CMK (cell line): ENCODE measurements around the gene GDI1.
A peak's percentile ranks its signal among the peaks of the same experiment; 100 is the strongest.

Source experiments
- DNase-seq: peaks from one replicate; pipeline ENCODE4 v3.0.0-alpha.2; 2010; ENCODE audit warnings: low read depth

Gene GDI1

GRCh38 chrX:154462396-154462795, 25.4 kb downstream of the GDI1 start:
- no peak for DNase-seq

GRCh38 chrX:154463611-154464220, 26.8 kb downstream of the GDI1 start:
- DNase-seq: no peak

DNA sequence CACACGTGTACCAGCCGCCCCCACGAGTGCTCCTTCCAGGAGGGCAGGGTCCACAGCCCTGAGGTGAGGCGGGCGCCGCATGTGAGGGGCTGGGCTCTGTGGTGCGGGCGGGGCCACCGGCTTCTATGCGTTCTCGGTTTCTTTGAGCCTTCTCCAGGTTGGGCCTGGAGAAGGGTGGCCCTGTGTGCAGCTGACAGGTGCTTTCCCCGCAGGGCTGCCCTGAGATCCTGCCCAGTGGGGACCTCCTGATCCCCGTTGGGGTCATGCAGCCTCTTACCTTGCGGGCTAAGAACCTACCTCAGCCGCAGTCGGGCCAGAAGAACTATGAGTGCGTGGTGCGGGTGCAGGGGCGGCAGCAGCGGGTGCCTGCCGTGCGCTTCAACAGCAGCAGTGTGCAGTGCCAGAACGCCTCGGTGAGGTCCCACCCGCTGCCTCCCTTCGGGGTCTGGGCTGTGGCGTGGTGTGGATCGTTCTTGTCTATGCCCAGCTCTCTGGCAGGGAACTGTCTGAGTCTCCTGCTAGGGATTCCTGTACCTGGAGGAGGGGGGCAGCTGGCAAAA, 27.9 kb downstream of the GDI1 start:
- DNase-seq: no peak

GRCh38 chrX:154465601-154466000, 28.6 kb downstream of the GDI1 start:
- no peak for DNase-seq

DNA sequence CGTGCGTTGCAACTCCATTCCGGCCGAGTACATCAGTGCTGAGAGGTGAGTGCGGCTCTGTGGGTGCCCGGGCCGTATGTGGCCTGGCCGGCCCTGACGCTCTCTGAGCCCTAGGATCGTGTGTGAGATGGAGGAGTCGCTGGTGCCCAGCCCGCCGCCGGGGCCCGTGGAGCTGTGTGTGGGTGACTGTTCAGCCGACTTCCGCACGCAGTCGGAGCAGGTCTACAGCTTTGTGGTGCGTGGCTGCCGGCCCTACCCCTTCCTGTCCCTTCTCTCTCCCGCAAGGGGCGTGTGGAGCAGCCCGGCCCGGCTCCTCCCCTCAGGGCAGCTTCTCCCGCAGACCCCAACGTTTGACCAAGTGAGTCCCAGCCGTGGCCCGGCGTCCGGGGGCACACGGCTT, 29.1 kb downstream of the GDI1 start:
- no peak for DNase-seq

- no peak for DNase-seq
Measured at GRCh38 chrX:154466907-154467306, 30.0 kb downstream of the GDI1 start.

DNA sequence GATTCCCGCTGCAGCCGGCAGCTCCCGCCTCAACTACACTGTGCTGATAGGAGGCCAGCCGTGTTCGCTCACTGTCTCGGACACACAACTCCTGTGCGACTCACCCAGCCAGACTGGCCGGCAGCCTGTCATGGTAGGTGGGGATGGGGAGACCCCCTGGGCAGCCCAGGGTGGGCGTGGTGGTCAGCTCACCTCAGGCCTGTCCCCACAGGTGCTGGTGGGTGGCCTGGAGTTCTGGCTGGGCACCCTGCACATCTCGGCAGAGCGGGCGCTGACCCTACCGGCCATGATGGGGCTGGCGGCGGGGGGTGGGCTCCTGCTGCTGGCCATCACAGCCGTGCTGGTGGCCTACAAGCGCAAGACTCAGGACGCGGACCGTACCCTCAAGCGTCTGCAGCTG, 30.6 kb downstream of the GDI1 start:
- DNase-seq: no peak

GRCh38 chrX:154468217-154468616, 31.3 kb downstream of the GDI1 start:
- DNase-seq: no peak

DNA sequence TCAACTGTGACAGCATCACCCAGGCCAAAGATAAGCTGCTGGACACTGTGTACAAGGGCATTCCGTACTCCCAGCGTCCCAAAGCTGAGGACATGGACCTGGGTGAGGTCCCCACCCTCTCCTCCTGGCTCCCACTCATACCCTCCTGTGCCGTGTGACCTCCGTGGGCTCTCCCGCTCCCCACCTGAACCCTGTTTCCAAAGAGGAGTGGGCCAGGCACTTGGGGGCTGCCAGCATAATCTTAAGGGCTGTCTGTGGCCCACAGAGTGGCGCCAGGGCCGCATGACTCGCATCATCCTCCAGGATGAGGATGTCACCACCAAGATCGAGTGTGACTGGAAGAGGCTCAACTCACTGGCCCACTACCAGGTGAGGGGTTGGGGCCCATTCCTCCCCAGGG, 32.2 kb downstream of the GDI1 start:
- DNase-seq: no peak

DNA sequence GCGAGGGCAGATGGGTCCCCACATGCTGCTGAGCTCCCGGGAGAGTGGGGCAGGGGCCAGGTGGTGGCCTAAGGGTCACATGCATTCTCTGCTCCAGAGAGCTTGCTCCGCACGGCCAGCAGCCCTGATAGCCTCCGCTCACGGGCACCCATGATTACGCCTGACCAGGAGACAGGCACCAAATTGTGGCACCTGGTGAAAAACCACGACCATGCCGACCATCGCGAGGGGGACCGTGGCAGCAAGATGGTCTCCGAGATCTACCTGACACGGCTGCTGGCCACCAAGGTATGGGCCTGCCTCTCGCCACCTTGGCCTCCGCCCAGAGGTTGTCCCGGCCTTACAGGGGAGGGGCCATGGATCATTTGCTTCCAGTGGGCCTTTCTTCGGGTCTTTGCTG, 32.9 kb downstream of the GDI1 start:
- DNase-seq: no peak

DNA sequence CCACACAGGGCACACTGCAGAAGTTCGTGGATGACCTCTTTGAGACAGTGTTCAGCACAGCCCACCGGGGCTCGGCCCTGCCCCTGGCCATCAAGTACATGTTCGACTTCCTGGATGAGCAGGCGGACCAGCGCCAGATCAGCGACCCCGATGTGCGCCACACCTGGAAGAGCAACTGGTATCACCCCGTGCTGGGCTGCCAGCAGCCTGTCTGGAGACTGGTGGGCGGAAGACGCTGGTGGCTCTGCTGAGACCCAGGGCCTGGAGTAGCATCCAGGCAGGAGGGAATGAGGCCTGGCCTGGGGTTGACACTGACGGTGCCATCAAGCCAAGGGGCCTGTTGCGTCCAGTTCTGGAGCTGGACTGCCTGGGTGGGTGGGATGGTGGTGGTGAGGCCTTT, 33.5 kb downstream of the GDI1 start:
- no peak for DNase-seq

- DNase-seq: no peak
Measured at GRCh38 chrX:154470914-154471568, 34.1 kb downstream of the GDI1 start.

DNA sequence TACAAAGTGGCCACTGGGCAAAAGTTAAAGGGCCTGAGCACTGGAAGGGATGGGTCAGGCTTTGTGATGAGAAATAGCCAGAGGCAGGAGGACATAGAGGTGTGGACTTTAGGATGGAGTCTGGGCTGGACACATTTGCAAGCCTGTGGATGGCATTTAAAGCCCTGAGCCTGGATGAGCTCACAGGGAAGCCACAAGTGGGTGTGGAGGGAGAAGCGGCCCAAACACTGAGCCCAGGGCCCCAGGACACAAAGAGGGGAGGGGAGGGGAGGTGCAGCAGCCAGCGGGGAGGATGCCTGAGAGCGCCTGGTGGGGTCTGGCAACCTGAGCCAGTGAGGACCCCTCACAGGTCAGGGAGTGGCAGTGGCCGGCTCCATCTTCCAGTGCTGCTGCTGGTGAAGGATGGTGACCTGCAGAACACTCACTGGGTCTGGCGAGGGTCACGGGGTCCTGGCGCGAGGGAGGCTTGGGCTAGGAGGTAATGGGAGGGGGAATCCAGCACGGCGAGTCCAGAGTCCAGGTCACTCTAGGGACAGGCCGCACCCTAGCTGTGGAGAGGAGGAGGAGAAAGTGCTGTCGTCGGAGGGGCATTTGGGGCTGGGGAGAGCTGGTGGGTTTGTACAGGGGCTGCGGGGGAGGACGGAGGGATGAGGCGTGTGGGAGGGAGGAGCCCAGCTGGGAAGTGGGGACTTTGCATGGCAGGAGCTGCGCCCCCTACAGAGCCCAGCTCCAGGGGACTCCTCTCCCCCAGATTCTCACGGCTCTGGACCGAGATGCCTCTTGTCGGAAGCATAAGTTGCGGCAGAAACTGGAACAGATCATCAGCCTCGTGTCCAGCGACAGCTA, 35.1 kb downstream of the GDI1 start:
- DNase-seq: no peak

- no peak for DNase-seq
Measured at GRCh38 chrX:154472685-154473632, 36.0 kb downstream of the GDI1 start.

GRCh38 chrX:154473683-154474082, 36.7 kb downstream of the GDI1 start:
- DNase-seq: no peak

- no peak for DNase-seq
Measured at GRCh38 chrX:154476821-154477220, 39.9 kb downstream of the GDI1 start.

DNA sequence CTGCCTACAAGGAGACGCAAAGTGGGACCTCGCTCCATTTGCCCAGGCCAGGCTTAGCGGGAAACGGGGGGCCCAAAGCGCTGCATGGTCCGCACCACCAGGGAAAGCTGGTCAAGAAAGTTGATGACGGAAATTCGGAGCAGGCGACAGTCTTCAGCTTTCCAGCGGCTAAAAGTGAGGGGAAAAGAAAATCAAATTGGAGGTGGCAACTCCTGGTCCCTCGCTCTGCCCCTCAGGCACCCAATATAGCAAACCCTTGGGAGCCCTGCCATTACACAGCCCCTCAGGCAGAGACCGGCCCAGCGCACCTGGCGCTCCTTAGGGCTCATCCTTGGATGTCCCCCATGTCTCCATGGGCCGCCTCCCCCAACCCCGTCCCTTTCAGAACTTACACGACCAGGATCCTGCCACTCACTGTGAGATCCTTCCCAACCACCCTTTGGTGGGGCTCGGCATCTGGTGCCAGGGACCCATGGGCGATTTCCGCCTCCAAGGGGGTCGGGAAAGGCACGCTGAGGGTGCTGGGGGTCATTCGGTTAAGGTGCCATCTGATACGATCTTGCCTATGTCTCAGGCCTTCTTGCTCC, 41.0 kb downstream of the GDI1 start:
- DNase-seq: no peak

DNA sequence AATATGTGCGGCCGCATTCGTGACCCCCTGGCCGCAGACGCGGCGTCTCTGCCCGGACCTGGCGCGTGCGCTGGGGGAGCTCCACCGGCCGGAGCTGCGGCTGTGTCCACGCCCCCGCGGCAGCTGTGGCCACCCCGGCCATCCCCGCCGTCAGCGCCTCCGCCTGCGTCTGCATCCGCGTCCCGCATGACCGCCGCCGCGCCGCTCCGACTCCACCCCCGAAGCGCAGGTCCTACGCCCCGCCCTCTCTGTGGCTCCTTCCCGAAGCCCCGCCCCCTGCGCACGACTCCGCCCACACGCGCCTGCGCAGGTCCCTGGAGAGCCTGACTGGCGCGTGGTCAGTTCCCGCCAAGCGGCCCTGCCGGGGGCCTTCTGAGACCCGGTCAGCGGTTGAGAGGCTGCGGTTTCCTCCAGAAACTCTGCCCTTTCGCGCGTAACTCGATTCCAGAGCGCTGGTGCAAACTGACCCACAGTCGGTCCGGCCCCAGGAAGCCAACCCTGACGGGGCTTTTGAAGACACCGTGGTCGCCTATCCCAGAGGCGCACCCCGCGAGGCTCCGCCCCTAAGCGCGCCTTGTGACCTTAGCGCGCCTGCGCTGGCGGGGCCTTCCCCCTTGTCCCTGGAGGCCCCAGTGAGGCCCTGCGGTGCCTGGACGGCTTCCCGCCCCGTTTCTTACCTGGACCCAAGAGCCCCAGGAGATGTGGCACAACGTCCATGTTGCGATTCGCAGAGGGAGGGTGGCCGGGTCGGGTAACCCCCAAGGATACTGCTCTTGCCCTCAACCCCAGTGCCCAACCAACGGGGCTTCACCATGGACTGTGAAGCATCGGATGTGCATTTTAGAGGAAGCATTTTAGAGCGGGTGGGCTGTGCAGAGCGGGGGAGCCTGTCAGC, 42.0 kb downstream of the GDI1 start, which contains the start of gene LAGE3:
Gene LAGE3, minus strand, starts transcription at position 554 of the 895 bp plus-strand sequence. Its CDS starts 366 bp downstream, at position 188.
- peak; percentile 75 for DNase-seq

GRCh38 chrX:154481195-154481594, 44.2 kb downstream of the GDI1 start:
- no peak for DNase-seq
